Liver (tissue), 3 donors: ENCODE data around the gene PHTF2.
"Not testable (repeated sequence)": the region's sequence is repeated elsewhere in the genome, so short reads cannot be mapped to it uniquely, and the experiment has no call there.

Source experiments
- ATF3 ChIP-seq: IDR thresholded peaks from 2 replicates; pipeline ENCODE4 v1.6.1; 2016; ENCODE audit warnings: antibody characterized with exemption
- CTCF ChIP-seq: fragments of 150-350 bp; IDR thresholded peaks from 2 replicates; pipeline ENCODE4 v1.5.1; 2017; ENCODE audit warnings: improper control_type of control experiment, low read depth, low read length; ENCODE audit not compliant: missing input control
- EGR1 ChIP-seq, 2 donors: IDR thresholded peaks; 2 replicates each; pipeline ENCODE4 v1.6.1; 2016 to 2018; ENCODE audit warnings: antibody characterized with exemption in 2 of 2, low read depth in 2 of 2
- HNF4A ChIP-seq, 2 donors: conservative IDR thresholded peaks; 2 replicates each; pipeline ENCODE4 v1.6.1; 2016; ENCODE audit warnings: antibody characterized with exemption in 2 of 2, mild to moderate bottlenecking in 2 of 2
- donor health status: healthy.
- donor health status: healthy.

GRCh38 chr7:77836425-77836824 lies 37.9 kb downstream of the PHTF2 start:
- TF ChIP-seq CTCF; HNF4A (conservative IDR thresholded peaks at IDR 0.05); ATF3; EGR1 (IDR thresholded peaks at IDR 0.05; ENCODE audit: low read depth in 2 of 2): not testable (repeated sequence)
